Forelimb muscle (tissue), 1 donor: ENCODE data around the gene SYPL1. TPM values are rescaled to one million over a fixed set of nuclear protein-coding genes. Genes with fewer than 3 reads are reported as not detected.

Experiments
- DNase-seq: peaks from one replicate; pipeline ENCODE4 v3.0.0-alpha.2; 2013; ENCODE audit warnings: low read depth
- polyA plus RNA-seq: library from polyadenylated mRNA; unstranded; fragments of 120-200 nt; gene quantifications from one replicate; pipeline ENCODE4 v1.2.1, GENCODE V29; 2013; ENCODE audit not compliant: insufficient read length

SYPL1 gene
- polyA plus RNA-seq, 1 donor: 64.1 TPM

DNA sequence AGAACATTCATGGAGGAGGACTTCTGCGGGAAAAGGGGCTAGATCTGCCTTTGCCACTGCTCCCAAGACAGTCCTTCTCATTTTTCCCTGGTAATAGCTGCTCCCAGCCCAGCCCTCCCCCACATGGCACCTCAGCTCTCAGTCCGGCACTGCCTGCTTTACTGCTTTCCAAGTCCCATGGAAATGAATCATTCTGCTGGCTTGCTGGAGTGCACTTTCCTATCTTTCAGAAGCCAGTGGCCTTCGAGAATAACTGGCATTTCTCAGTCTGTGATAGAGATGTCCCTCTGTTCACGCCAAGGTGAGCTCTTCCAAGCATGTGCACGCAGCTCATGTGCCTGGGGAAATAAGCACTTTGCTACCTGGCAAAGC, 61.4 kb downstream of the SYPL1 start:
- no peak for DNase-seq

DNA sequence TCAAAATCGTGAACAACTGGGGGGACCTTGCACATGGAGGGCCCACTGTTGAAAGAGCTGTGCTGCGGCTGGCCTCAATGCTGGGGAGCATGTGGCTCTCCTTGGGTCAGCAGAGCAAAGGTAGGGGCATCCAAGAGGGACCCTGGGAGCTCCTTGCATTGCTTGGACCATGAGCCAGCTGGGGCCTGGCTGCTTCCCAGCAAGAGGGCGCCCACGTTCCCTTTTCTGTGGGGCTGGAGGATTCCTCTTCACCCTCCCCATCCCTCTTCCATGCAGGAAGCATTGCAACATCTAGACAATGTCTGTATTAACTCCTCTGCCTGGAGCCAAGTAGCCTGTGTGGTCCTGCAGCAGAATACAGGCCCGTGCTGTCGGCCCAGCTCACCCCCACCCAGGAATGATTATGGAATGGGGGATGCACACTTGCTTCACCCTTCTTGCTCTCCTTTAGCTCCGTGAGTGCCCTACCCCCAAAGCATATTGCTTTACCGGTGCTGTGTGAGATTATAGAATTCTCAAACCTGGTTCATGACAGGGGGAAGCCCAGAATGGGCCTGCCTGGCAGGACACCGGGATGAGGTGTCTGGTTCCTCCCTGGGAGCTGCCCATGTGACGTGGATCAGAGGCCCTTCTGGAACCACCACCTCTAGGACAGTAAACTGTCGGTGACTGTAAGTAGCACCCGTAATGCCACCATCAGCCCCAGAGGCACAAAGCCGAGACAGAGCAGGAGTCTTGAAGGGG, 61.9 kb downstream of the SYPL1 start:
- DNase-seq: no peak

DNA sequence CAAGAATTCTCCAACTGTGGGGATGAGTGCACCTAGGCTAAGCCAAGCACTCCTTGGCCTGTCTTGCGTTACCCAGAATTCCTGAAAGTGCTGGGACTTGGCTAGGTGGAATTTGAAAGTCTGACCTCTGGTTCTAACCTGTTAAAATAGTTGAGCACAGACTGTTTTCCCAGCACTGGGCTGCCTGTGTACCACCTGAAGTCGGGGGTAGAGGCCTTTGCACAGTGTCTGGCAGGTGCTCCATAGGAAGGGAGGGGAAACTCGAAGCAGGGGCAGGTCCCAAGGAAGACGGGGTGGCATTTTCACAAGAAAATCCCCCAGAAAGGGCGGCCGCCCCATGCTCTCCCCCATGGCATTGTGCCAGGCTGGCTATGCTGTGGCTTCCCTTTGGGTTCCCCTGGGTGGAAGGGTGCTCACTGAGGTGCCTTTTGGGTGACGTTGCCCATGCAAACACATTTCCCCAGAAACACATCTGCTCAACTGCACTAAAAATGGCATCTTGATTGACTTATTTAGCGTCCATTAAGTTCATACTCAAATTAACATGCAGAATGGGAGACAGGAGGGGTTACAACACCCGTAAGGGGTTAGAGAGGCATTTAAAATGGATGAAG, 62.9 kb downstream of the SYPL1 start:
- DNase-seq: no peak

DNA sequence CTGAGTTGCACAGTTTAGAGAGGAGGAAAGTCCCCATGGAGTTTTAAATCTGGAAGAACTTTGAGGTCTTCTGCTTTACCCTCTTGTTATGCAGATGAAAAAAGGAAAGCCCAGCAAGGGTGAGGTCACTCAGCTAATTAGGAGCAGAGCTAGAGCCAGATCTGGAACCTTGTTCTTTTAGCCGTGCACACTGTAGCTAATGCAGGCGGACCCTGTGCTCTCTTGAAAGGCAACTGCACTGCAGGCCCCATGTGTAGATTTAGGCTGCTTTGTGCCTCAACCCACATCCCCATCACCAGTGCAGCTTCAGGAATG, 63.4 kb downstream of the SYPL1 start:
- no peak for DNase-seq

DNA sequence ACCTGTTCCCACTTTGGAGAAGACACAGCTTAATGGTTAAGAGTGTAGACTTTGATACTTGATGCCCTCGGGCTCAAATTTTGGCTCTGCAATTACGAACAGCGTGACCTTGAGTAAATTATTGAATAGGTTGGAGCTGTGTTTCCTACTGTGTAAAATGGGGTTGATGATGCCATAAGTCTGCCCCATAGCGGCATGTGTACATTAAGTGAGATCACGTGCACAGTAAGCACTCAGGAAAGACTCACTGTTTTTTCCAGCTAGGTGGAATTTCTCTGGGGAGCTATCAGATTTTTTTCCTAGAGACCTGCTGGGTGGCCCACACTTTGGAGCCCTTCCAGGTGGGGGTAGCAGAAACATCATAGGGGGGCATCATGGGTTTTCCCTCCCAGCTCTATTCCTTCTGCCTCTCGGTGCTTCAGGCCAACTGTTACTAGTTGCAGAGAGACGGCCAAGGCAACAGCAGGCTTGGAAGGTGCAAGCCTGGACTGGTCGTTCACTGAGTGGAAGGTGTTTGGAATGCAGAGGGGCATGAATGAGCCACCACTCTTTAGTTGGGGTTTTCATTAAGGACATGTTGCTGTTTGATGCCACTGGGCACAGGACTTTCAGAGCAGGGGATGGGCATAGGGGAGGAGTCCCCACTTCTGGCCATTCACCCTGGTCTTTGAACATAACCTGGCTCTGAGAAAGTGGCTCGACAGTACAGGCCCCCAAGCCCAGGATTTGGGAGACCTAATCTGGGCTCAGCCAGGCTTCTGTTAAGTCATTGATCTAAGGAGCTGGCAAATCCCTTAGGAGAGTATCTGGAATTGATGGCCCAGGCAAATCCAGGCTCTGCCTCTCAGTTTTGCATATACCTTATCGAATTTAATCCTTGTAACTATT, 64.0 kb downstream of the SYPL1 start:
- DNase-seq: no peak

DNA sequence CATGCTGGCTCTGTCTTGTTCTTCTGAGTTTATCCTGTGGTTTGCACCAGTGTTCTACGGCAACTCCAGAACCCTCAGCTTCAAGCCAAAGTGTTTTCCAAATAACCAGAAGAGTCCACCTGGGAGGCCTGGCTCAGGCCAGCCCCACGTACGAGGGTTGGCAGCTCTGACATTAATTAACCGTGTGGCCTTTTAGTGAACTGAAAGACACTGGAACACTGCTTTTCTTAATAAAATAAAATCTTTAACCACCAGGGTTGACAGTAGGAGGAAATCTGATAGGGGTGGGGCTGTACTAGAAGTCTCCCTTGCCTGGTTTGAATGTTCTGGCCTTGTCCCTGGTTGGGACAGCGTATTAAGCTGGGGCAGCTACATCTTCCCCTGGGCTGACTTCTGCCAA, 64.9 kb downstream of the SYPL1 start:
- DNase-seq: no peak

DNA sequence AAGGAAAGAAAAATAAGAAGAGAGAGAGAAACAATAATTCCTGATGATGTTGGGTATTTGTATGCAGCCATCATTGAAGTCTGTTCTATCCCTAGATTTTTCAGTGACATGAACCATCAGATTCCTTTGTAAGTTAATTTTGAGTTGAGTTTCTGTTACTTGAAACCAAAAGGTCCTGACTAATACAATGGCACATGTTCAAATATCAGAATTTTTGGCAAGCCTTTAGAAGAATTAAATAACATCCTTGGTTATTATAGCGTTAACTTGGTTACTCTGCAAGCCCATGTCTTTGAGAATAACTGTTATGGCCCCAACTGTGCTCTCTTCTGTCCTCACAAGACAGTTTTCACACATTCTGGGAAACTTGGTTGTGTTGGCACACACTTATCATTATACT, 66.5 kb downstream of the SYPL1 start:
- no peak for DNase-seq

DNA sequence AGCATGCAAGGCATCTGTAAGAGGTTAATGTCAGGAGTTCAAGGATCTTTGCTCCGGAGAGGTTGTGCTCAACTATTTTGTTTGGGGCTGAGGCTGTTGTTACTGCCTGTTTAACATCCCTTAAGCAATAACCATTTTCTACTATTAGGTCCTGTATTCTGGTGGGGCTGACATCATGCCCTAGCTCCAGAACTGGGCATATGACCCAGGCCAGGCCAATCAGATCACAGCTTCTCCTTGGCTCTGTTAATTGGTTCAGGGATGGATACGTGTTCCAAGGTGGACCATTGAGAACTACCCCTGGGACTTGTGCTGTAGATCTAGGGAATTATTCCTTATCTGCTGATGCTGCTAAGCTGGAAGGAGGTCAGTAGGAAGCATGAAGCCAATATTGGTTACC, 67.0 kb downstream of the SYPL1 start:
- no peak for DNase-seq

DNA sequence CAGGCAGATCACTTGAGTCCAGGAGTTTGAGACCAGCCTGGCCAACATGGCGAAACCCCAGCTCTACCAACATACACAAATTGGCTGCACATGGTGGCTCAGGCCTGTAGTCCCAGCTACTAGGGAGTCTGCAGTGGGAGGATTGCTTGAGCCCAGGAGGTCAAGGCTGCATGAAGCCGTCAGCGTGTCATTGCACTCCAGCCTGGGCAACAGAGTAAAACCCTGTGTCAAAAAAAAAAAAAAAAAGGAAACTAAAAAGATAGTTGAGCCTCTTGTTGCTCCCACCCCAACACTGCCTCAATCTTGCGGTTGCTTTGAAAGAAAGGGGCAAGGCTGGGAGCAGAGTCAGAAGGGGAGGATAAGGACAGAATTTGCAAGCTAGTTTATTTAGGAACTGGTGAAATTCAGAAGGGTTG, 69.9 kb downstream of the SYPL1 start:
- no peak for DNase-seq

DNA sequence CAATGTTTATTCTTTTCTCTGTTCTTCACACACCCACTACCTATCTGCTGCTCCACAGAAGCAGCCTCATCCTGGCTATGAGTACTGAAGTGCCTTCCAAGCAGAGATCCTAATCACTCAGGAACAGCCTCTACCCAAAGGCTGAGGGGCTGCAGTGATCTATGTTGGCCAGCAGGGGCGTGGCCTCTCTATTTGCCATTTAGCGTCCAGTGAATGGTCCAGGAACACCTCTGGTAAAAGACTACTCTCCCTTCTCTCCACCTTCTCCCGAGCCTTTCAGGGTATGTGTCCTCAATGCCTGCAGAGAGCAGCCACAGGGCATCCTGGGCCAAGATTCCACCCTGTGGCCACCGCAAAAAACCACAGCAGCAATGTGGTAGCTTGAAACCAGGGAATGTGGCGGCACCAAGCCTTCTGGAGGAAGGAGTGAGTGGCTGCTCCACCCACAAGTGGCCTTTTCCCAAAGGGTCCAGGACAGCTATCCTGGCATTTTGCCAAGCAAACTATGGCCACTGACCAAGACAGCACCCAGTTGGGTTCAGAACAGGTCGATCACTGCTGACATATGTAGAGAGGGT, 70.9 kb downstream of the SYPL1 start:
- no peak for DNase-seq

Other genes with a start within 250 kb of the SYPL1 start
- 6.9 TPM for gene ATXN7L1, start 235.7 kb downstream of the SYPL1 start, polyA plus RNA-seq
- 22.2 TPM for gene CDHR3, start 149.0 kb downstream of the SYPL1 start, polyA plus RNA-seq
- gene NAMPT, start 172.7 kb upstream of the SYPL1 start, polyA plus RNA-seq: 19.5 TPM